HG02588 (cell line): ENCODE measurements around the gene SLFN11.
"Not testable (repeated sequence)": the region's sequence is repeated elsewhere in the genome, so short reads cannot be mapped to it uniquely, and the experiment has no call there.

Source experiments
- ATAC-seq: cut with Tn5 transposase; IDR thresholded peaks from one replicate; pipeline ENCODE4 v1.9.1; 2021; ENCODE audit warnings: mild to moderate bottlenecking, moderate library complexity; ENCODE audit not compliant: unreplicated experiment

The SLFN11 gene

GRCh38 chr17:35368081-35368830 is 5.2 kb downstream of the SLFN11 start:
- ATAC-seq, result peak; percentile 95

DNA sequence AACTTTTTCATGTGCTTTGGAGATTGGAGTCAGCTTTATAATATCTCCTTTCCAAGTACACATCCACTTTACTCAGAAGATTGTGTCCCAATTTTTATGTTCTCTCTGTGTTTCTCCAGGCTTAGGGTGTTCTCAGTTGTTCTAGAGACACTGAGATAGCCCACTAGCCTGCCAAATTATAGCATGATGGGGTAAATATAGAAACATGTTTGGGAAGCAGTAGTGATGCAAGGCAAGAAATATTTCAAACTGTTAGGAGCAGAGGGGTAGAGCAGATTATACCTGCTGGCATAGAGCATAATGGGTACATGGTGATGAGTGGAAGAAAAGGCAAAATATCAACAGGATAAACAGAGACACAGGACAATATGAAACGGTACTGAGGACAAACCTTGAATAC is 12.4 kb downstream of the SLFN11 start:
- no peak for ATAC-seq

DNA sequence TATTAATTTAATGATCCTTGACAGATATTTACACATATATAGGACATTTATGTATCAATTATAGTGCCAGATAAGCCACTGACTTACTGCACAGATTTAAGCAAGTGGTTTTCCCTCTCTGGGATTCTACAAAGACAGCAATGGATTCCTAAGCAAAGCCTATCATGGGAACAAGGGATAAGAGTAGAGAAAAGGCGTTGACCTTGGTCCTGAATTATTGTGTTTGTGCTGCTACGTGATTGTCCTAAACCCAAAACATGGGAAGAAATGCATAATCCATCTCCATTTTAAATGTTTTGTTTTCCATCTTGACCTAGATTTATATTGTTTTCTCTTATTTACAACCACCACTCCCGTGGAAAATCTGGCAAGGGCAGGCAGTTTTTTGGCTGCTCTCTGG is 14.0 kb downstream of the SLFN11 start:
- ATAC-seq, result no peak

DNA sequence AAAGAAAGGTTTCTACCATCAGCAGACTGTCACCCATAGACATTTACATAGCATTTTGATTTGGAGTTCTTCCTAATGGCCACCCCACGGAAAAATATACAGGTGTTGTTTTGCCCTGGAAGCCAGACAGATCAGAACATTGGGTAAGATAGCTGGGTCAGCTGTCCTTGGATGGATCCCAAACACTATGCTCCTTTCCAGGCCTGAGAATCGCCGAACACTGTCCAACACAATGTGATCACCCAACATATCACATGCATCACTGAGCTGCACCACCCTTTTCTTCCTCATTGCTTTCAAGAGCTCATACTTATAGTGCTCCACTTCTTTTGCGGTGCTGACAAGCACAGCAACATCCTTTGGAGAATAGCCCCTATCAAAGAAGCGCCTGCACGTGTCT is 21.1 kb downstream of the SLFN11 start:
- no peak for ATAC-seq

DNA sequence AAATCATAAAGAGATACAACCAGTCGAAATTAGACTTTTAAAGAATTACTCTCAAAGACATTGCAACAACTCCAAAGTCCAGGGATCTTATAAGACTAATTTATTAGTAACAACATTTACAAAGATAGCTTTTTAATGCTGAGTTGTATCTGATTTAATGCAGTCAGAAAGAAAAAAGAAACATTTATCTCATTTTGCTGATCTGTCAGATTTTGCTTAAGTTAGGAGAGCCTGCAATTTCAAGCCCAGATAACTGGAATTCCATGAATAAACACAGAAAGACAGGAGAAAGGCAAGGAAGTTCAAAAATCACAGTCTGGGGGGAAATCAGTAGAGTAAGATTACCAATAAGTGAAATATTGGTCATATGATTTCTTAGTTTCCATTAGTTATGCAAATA is 22.9 kb downstream of the SLFN11 start:
- ATAC-seq, result no peak

GRCh38 chr17:35345926-35346771 is 27.3 kb downstream of the SLFN11 start:
- ATAC-seq, result no peak

GRCh38 chr17:35345445-35345925 is 27.9 kb downstream of the SLFN11 start:
- no peak for ATAC-seq

GRCh38 chr17:35344262-35344661 is 29.2 kb downstream of the SLFN11 start:
- ATAC-seq, result no peak

DNA sequence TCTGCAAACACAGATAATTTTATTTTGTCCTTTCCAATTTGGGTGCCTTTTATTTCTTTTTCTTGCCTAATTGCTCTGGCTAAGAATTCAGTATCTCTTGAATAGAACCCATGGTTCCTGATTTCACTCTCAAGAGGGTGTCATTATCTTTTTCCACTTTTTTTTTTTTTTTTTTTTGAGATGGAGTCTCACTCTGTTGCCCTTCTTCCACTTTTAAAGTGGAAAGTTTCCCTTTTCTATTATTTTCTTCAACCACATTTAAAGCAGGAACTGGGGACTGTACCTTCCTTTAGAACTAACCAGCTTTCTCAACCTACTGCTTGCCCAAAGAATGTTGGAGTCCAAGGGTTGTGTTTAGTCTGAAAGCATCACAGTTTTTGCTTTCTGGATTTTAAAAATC is 31.1 kb downstream of the SLFN11 start:
- ATAC-seq, result no peak

DNA sequence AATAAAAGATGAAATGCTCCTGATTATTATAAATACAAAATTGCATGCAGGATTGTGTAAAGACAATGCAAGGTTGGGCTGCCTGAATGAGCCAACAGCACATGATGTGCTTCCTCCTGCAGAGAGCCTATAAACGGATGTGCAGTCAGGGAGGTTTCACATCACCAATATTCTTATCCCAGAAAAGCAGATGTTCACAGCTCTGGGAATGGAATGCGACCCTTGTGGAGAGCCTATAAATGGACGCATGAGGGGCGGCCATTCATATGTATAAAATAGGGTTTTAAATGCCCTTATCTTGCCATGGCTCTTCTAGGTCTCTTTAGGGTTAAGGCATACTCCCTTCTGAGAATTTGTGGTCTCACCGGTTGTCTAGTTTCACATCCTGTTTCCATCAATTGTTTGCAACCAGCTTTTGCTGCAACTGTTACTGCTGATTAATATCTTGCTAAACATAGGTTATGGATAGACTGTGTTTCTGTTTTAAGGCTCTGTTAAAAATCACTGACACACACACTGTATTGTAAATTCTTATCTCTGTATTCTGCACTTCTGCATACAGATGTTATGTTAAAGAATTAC is 31.9 kb downstream of the SLFN11 start:
- no peak for ATAC-seq

- ATAC-seq, result no peak
Measured at GRCh38 chr17:35338230-35338629, 35.2 kb downstream of the SLFN11 start.

DNA sequence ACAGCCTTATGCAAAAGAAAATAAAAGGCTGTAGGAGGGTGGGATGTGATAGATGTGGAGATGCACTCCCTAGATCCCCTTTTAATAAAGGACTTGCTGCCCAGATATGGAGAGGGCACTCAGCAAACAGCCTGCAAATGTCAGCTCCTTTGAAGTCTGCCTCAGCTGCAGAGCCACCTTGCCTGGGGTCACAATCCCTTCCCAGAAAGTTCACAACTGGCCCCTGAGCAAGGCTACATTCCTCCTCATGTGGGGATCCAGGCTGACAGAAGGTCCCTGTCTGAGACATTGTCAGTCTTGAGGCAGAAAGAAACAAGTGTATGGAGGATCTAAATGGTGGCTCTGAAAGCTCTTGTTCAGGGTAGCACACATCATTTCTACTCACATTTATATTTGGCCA is 36.1 kb downstream of the SLFN11 start:
- no peak for ATAC-seq

GRCh38 chr17:35333578-35333977 is 39.8 kb downstream of the SLFN11 start:
- not testable (repeated sequence) for ATAC-seq

DNA sequence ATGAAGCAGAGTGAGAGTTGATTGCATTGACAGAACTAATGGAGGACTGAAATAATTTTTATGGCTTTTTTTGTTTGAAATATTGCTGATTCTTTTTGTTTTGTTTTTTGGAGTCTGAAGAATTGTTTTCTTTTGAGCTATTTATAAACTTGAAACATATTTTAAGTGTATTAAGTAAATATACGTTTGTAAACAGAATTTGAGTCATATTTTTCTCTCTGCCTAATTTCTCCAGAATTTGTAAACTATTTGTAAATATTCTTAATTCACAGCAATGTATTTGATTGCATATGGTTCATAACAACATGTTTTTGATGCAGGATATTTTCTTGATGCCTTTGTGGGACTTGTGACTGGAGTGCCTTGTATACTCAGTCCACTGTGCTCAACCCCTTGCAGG is 50.7 kb downstream of the SLFN11 start:
- no peak for ATAC-seq

- ATAC-seq, result no peak
Measured at GRCh38 chr17:35315971-35316370, 57.5 kb downstream of the SLFN11 start.

DNA sequence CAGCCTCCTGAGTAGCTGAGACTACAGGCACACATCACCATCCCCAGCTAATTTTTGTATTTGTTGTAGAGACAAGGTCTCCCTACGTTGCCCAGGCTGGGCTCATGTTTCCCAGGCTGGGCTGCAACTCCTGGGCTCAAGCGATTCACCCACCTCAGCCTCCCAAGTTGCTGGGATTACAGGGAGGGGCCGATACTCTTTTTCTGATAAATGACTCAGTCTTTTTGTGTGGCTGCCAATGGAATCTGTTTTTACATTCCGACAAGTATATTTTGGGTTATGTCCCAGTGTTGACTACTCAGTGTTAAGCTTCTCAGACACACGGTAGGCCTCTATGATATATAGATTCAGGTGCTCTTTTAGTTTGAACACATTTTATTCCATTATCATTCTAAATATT is 58.1 kb downstream of the SLFN11 start:
- no peak for ATAC-seq

GRCh38 chr17:35314415-35315216 is 58.8 kb downstream of the SLFN11 start:
- no peak for ATAC-seq

GRCh38 chr17:35313875-35314409 is 59.5 kb downstream of the SLFN11 start:
- ATAC-seq, result no peak

GRCh38 chr17:35312790-35313711 is 60.4 kb downstream of the SLFN11 start:
- ATAC-seq, result no peak

GRCh38 chr17:35312346-35312745 is 61.1 kb downstream of the SLFN11 start:
- ATAC-seq, result no peak
